AG04450 (cell line): ENCODE results near the gene ANGEL2. TPM values are rescaled to one million over a fixed set of nuclear protein-coding genes. Genes with fewer than 3 reads are reported as not detected.
"Not testable (repeated sequence)": the region's sequence is repeated elsewhere in the genome, so short reads cannot be mapped to it uniquely, and the experiment has no call there.

Experiments used
- CTCF ChIA-PET: fragments of 300-600, 350-600 bp; formaldehyde crosslinking; extraction: SDS; loops from one replicate; lab custom pipeline; 2022; ENCODE audit warnings: antibody characterized with exemption, inconsistent platforms; lab: Charles Lee
- POLR2A ChIA-PET: fragments of 350-600 bp; formaldehyde crosslinking; extraction: SDS; loops from one replicate; lab custom pipeline; 2021; ENCODE audit warnings: antibody characterized with exemption, inconsistent platforms; lab: Yijun Ruan, JAX
- DNase-seq: peaks from one replicate; pipeline ENCODE4 v3.0.0-alpha.2; 2011; ENCODE audit warnings: low read depth, low spot score
- H3K27ac ChIP-seq: one replicate; pipeline ENCODE4 v1.5.1; 2012; ENCODE audit warnings: low read depth, low read length, control low read depth
- H3K27me3 ChIP-seq: one replicate; pipeline ENCODE4 v1.6.0; 2012; ENCODE audit warnings: low read length; ENCODE audit not compliant: control insufficient read depth, insufficient read depth
- H3K4me3 ChIP-seq: 2 replicates; pipeline ENCODE4 v1.5.1; 2011; ENCODE audit warnings: mild to moderate bottlenecking, low read depth, low read length, control low read depth
- H3K9me3 ChIP-seq: 2 replicates; pipeline ENCODE4 v1.5.1; 2012; ENCODE audit warnings: low read length; ENCODE audit not compliant: control insufficient read depth, insufficient read depth
- CTCF ChIP-seq: IDR thresholded peaks from 2 replicates; pipeline ENCODE4 v1.5.1; 2011; ENCODE audit warnings: low read depth, low read length, control low read depth, inconsistent platforms
- polyA plus RNA-seq: library from polyadenylated mRNA; depleted of rRNA; stranded (reverse); fragments of >200 nt; gene quantifications from 2 replicates; pipeline ENCODE4 v1.2.3, GENCODE V29; 2011

ANGEL2 gene
- polyA plus RNA-seq, 1 experiment: 30.6 TPM

- POLR2A ChIA-PET: no interaction called here
- CTCF ChIA-PET: interaction anchor here (1.5 to 5.0 kb wide), 3 partner anchors 8 to 254 kb away, joined by 3 to 35 read pairs (median 5); no protein-coding TSS in a partner anchor
- H3K4me3 ChIP-seq: no peak overlapping the region
- H3K27me3 ChIP-seq: no peaks in the 10 kb centered on the region
- H3K27ac ChIP-seq: no peak overlapping the region
- TF ChIP-seq CTCF: no peak
- H3K9me3 ChIP-seq: no peaks in the 10 kb centered on the region
- no peak for DNase-seq
Observed at GRCh38 chr1:213003256-213003655, 12.4 kb downstream of the ANGEL2 start.

GRCh38 chr1:212994926-212995325 is 20.7 kb downstream of the ANGEL2 start:
- POLR2A ChIA-PET: interaction anchor here (1.3 kb wide), 1 partner anchor 70 kb away, joined by 3 read pairs; no protein-coding TSS in a partner anchor
- no peak overlapping the region for H3K4me3 ChIP-seq
- TF ChIP-seq CTCF: no peak

GRCh38 chr1:212993960-212994359 is 21.7 kb downstream of the ANGEL2 start:
- H3K27me3 ChIP-seq, H3K9me3 ChIP-seq, DNase-seq, H3K27ac ChIP-seq, H3K4me3 ChIP-seq: not testable (repeated sequence)
- ChIA-PET POLR2A (interaction anchor here (1.3 kb wide), 1 partner anchor 69 kb away, joined by 3 read pairs; no protein-coding TSS in a partner anchor), CTCF (interaction anchor here (0.6 to 4.1 kb wide), 20 partner anchors 8 to 538 kb away, joined by 3 to 50 read pairs (median 9); partner anchors contain the start of genes NSL1 and TATDN3)

More at GRCh38 chr1:212994926-212995325, 20.7 kb downstream of the ANGEL2 start:
- H3K27ac ChIP-seq: no peak overlapping the region
- H3K27me3 ChIP-seq: no peaks in the 10 kb centered on the region
- no peak for DNase-seq
- CTCF ChIA-PET: interaction anchor here (0.5 to 4.1 kb wide), 48 partner anchors 9 to 616 kb away, joined by 3 to 50 read pairs (median 4); partner anchors contain the start of genes FLVCR1, NSL1 and TATDN3
- H3K9me3 ChIP-seq: no peaks in the 10 kb centered on the region

GRCh38 chr1:212990276-212990675 is 25.4 kb downstream of the ANGEL2 start:
- no peak for TF ChIP-seq CTCF
- Histone ChIP-seq H3K27me3 (no peaks in the 10 kb centered on the region), H3K4me3 (no peak overlapping the region), H3K27ac (no peak overlapping the region), H3K9me3 (no peaks in the 10 kb centered on the region)
- ChIA-PET CTCF (interaction anchor here (0.5 to 2.1 kb wide), 7 partner anchors 14 to 1856 kb away, joined by 3 to 9 read pairs (median 4); no protein-coding TSS in a partner anchor), POLR2A (interaction anchor here (0.5 kb wide), 1 partner anchor 173 kb away, joined by 3 read pairs; no protein-coding TSS in a partner anchor)
- no peak for DNase-seq

GRCh38 chr1:212987702-212988322 is 27.9 kb downstream of the ANGEL2 start:
- Histone ChIP-seq H3K27ac (no peak overlapping the region), H3K27me3 (no peaks in the 10 kb centered on the region), H3K4me3 (no peak overlapping the region), H3K9me3 (no peaks in the 10 kb centered on the region)
- POLR2A ChIA-PET: no interaction called here
- peak; percentile 10 for DNase-seq
- TF ChIP-seq CTCF: no peak
- CTCF ChIA-PET: interaction anchor here (1.1 to 1.4 kb wide), 3 partner anchors 20 to 532 kb away, joined by 4 to 5 read pairs (median 4); no protein-coding TSS in a partner anchor
